MM.1S (cell line): ENCODE measurements around the gene ZAR1L.

Source experiments
- DNase-seq: peaks from one replicate; pipeline ENCODE4 v3.0.0-alpha.2; 2015
- H2AFZ ChIP-seq: fragments of 300-600 bp; sonication (generic); 2 replicates; pipeline ENCODE4 v1.6.0; 2016; ENCODE audit warnings: antibody characterized with exemption, low read length
- H3F3A ChIP-seq: fragments of 300-600 bp; sonication (generic); 2 replicates; pipeline ENCODE4 v1.6.1; 2016; ENCODE audit warnings: mild to moderate bottlenecking, antibody characterized with exemption, low read length, moderate library complexity, mixed read lengths; ENCODE audit not compliant: insufficient read depth
- H3K27ac ChIP-seq: fragments of 300-600 bp; sonication (generic); 2 replicates; pipeline ENCODE4 v1.5.1; 2016; ENCODE audit warnings: mild to moderate bottlenecking, low read length
- H3K27me3 ChIP-seq: fragments of 300-600 bp; sonication (generic); replicated peaks from 2 replicates; pipeline ENCODE4 v1.6.0; 2016; ENCODE audit warnings: low read length; ENCODE audit not compliant: insufficient read depth
- H3K36me3 ChIP-seq: fragments of 300-600 bp; sonication (generic); replicated peaks from 2 replicates; pipeline ENCODE4 v1.6.1; 2016; ENCODE audit warnings: mild to moderate bottlenecking, low read length, mixed read lengths; ENCODE audit not compliant: insufficient read depth
- H3K4me1 ChIP-seq: fragments of 300-600 bp; sonication (generic); 2 replicates; pipeline ENCODE4 v1.6.1; 2016; ENCODE audit warnings: low read length, mixed read lengths
- H3K4me2 ChIP-seq: fragments of 300-600 bp; sonication (generic); 2 replicates; pipeline ENCODE4 v1.6.0; 2016; ENCODE audit warnings: low read depth, low read length
- H3K4me3 ChIP-seq: fragments of 300-600 bp; sonication (generic); 2 replicates; pipeline ENCODE4 v1.5.1; 2016; ENCODE audit warnings: low read length, mixed read lengths
- H3K79me2 ChIP-seq: fragments of 300-600 bp; sonication (generic); 2 replicates; pipeline ENCODE4 v1.6.1; 2016; ENCODE audit warnings: mixed run types, low read length, mixed read lengths
- H3K9ac ChIP-seq: fragments of 300-600 bp; sonication (generic); 2 replicates; pipeline ENCODE4 v1.6.1; 2016; ENCODE audit warnings: low read length, mixed read lengths
- H3K9me2 ChIP-seq: fragments of 300-600 bp; sonication (generic); replicated peaks from 2 replicates; pipeline ENCODE4 v1.6.1; 2016; ENCODE audit warnings: mild to moderate bottlenecking, low read length, mixed read lengths; ENCODE audit not compliant: insufficient read depth
- H3K9me3 ChIP-seq: fragments of 300-600 bp; sonication (generic); replicated peaks from 2 replicates; pipeline ENCODE4 v1.6.1; 2016; ENCODE audit warnings: mild to moderate bottlenecking, low read length, mixed read lengths; ENCODE audit not compliant: insufficient read depth
- H4K20me1 ChIP-seq: fragments of 300-600 bp; sonication (generic); 2 replicates; pipeline ENCODE4 v1.6.1; 2016; ENCODE audit warnings: mild to moderate bottlenecking, low read length, moderate library complexity, mixed read lengths; ENCODE audit not compliant: insufficient read depth
- CTCF ChIP-seq: fragments of 300-600 bp; sonication (generic); IDR thresholded peaks from 2 replicates; pipeline ENCODE4 v1.5.1; 2016; ENCODE audit warnings: antibody characterized with exemption, low read length, mixed read lengths
- EZH2 ChIP-seq: fragments of 300-600 bp; sonication (generic); optimal IDR thresholded peaks from 2 replicates; pipeline ENCODE3; 2017; ENCODE audit warnings: low read depth, mild to moderate bottlenecking, antibody characterized with exemption, low read length, mixed read lengths
- EZH2phosphoT487 ChIP-seq: fragments of 300-600 bp; sonication (generic); IDR thresholded peaks from 2 replicates; pipeline ENCODE4 v1.6.1; 2018; ENCODE audit warnings: antibody characterized with exemption, low read length

Gene ZAR1L

GRCh38 chr13:32330441-32330840 is 15.3 kb upstream of the ZAR1L start:
- no peak overlapping the region for H3K4me3 ChIP-seq
- no peak overlapping the region for H2AFZ ChIP-seq
- H3K9me2 ChIP-seq, result no peaks in the 10 kb centered on the region
- H3K4me2 ChIP-seq, result no peak overlapping the region
- H3K9ac ChIP-seq, result no peak overlapping the region
- H4K20me1 ChIP-seq, result no peaks in the 10 kb centered on the region
- H3K4me1 ChIP-seq, result no peaks in the 10 kb centered on the region
- H3K79me2 ChIP-seq, result no peaks in the 10 kb centered on the region
- H3K27ac ChIP-seq, result no peak overlapping the region
- no peaks in the 10 kb centered on the region for H3K27me3 ChIP-seq
- H3K9me3 ChIP-seq, result no peaks in the 10 kb centered on the region
- no peaks in the 10 kb centered on the region for H3F3A ChIP-seq
- TF ChIP-seq CTCF (no peak), EZH2phosphoT487 (no peak), EZH2 (no peak)
- H3K36me3 ChIP-seq, result no peaks in the 10 kb centered on the region
- no peak for DNase-seq

DNA sequence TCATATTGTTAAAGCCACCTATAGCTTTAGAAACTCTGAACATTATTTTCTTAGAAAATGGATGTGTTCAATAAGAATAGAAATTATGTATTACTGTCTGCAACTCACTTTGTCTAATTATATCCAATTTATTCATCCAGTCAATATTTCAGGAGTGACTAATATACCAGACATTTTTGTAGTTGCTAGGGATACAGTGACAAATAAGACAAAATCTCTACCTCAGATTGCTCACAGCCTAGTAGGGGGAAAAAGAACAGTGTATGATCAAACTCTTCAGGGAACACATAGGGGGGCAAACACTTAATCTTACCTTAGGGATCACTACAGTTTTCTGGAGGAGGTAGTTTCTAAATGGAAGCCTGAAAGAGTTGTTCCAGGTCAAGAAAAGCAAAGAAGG is 8.7 kb upstream of the ZAR1L start:
- H3K27me3 ChIP-seq, result no peaks in the 10 kb centered on the region
- no peaks in the 10 kb centered on the region for H3K9me3 ChIP-seq
- no peak overlapping the region for H2AFZ ChIP-seq
- no peaks in the 10 kb centered on the region for H4K20me1 ChIP-seq
- no peaks in the 10 kb centered on the region for H3K9me2 ChIP-seq
- H3F3A ChIP-seq, result no peaks in the 10 kb centered on the region
- H3K9ac ChIP-seq, result no peak overlapping the region
- DNase-seq, result no peak
- H3K79me2 ChIP-seq, result no peaks in the 10 kb centered on the region
- no peaks in the 10 kb centered on the region for H3K36me3 ChIP-seq
- TF ChIP-seq EZH2, result no peak
- no peaks in the 10 kb centered on the region for H3K4me1 ChIP-seq
- no peak overlapping the region for H3K4me3 ChIP-seq
- no peak overlapping the region for H3K27ac ChIP-seq
- H3K4me2 ChIP-seq, result no peak overlapping the region

DNA sequence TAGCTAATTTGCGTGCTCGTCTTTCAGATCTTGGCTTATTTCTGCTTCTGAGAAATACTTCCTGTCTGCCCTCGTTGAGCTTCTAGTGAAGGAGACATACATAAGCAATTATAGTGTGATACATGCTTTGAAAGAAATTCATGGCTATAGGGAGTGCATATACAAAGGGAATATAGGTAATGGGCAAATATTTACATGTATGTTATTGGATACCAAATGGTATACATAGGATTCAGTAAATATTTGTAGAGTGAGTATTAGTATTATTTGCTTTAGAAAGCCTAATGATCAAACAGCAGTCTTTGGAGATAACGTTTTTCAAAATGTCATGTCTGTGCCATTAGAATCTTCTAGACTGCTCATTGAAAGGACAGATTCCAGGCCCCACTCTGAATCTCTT is 5.4 kb upstream of the ZAR1L start:
- Histone ChIP-seq H3F3A (no peaks in the 10 kb centered on the region), H3K36me3 (no peaks in the 10 kb centered on the region), H3K4me1 (no peaks in the 10 kb centered on the region), H4K20me1 (no peaks in the 10 kb centered on the region), H3K9me2 (no peaks in the 10 kb centered on the region), H3K27me3 (no peaks in the 10 kb centered on the region), H3K4me3 (no peak overlapping the region), H3K4me2 (no peak overlapping the region), H2AFZ (no peak overlapping the region), H3K9ac (no peak overlapping the region), H3K79me2 (no peaks in the 10 kb centered on the region), H3K9me3 (no peaks in the 10 kb centered on the region), H3K27ac (no peak overlapping the region)
- TF ChIP-seq EZH2, result no peak
- TF ChIP-seq CTCF, result no peak
- TF ChIP-seq EZH2phosphoT487, result no peak
- DNase-seq, result no peak

DNA sequence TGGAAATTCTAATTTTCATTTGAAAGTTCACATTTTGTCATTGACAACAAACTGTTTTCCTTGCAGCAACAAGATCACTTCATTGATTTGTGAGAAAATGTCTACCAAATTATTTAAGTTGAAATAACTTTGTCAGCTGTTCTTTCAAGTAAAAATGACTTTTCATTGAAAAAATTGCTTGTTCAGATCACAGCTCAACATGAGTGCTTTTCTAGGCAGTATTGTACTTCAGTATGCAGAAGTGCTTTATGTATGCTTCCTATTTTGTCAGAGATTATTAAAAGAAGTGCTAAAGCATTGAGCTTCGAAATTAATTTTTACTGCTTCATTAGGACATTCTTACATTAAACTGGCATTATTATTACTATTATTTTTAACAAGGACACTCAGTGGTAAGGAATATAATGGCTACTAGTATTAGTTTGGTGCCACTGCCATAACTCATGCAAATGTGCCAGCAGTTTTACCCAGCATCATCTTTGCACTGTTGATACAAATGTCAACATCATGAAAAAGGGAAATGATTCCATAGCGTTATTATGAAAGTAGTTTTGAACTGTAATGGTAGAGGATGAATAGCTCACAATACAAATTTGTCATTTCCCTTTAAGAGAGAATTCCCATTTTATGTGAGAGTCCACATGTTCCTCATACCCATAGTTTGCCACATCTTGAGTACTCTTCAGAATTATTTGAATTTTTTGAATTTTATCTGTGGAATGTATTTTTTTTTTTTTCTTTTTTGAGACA is 2.7 kb upstream of the ZAR1L start:
- no peak overlapping the region for H2AFZ ChIP-seq
- no peaks in the 10 kb centered on the region for H4K20me1 ChIP-seq
- DNase-seq, result no peak
- TF ChIP-seq CTCF (no peak), EZH2phosphoT487 (no peak), EZH2 (no peak)
- no peak overlapping the region for H3K4me2 ChIP-seq
- H3K9me2 ChIP-seq, result no peaks in the 10 kb centered on the region
- no peaks in the 10 kb centered on the region for H3K4me1 ChIP-seq
- no peaks in the 10 kb centered on the region for H3K79me2 ChIP-seq
- H3K27ac ChIP-seq, result no peak overlapping the region
- no peak overlapping the region for H3K4me3 ChIP-seq
- no peak overlapping the region for H3K9ac ChIP-seq
- no peaks in the 10 kb centered on the region for H3K36me3 ChIP-seq
- no peaks in the 10 kb centered on the region for H3K27me3 ChIP-seq
- no peaks in the 10 kb centered on the region for H3K9me3 ChIP-seq
- H3F3A ChIP-seq, result no peaks in the 10 kb centered on the region
